B cell (primary cell): ENCODE data around the gene LRRC7. TPM values are rescaled to one million over a fixed set of nuclear protein-coding genes. Genes with fewer than 3 reads are reported as not detected.

Experiments used
- ATAC-seq: fragments of 200-7000 bp; cut with Tn5 transposase; one replicate; pipeline ENCODE4 v1.10.0; 2021; ENCODE audit warnings: low read depth, mild to moderate bottlenecking, moderate number of reproducible peaks, moderate library complexity
- CTCF ChIA-PET: fragments of 350-600 bp; sonication (Branson Sonifier 250); formaldehyde crosslinking; loops from one replicate; lab custom pipeline; 2021; ENCODE audit warnings: antibody characterized with exemption, inconsistent platforms; lab: Charles Lee
- POLR2A ChIA-PET: fragments of 350-600 bp; sonication (Branson Sonifier 250); formaldehyde crosslinking; loops from one replicate; lab custom pipeline; 2021; ENCODE audit warnings: antibody characterized with exemption; lab: Charles Lee
- DNase-seq: peaks from one replicate; pipeline ENCODE4 v3.0.0; 2013
- H2AFZ ChIP-seq: 2 replicates; pipeline ENCODE4 v1.6.1; 2012; ENCODE audit warnings: mild to moderate bottlenecking, low read depth, low read length; ENCODE audit not compliant: insufficient read depth, poor library complexity, severe bottlenecking
- H3K27ac ChIP-seq, 2 donors: 1 replicate in 1 of 2; 2 replicates in 1 of 2; pipeline ENCODE4 v1.5.1; 2012 to 2013; ENCODE audit warnings: low read length in 2 of 2, mild to moderate bottlenecking in 2 of 2, moderate library complexity in 1 of 2
- H3K27me3 ChIP-seq, 4 experiments: fragments of 200-600 bp in 1 of 4; sonication (generic) in 1 of 4; replicated peaks in 1 of 4; 1 replicate in 2 of 4; 2 replicates in 2 of 4; pipeline versions ENCODE4 v1.6.1 to v1.7.0; 2013 to 2016; ENCODE audit warnings: low read length in 3 of 4, mild to moderate bottlenecking in 2 of 4, mixed read lengths in 1 of 4, moderate library complexity in 1 of 4; ENCODE audit not compliant: insufficient read depth in 4 of 4, control insufficient read depth in 3 of 4; ENCODE audit errors: control extremely low read depth in 1 of 4
- H3K36me3 ChIP-seq, 2 experiments: replicated peaks in 1 of 2; 1 replicate in 1 of 2; 2 replicates in 1 of 2; pipeline versions ENCODE4 v1.6.1 to v1.7.1; 2013; ENCODE audit warnings: low read length in 1 of 2; ENCODE audit not compliant: insufficient read depth in 2 of 2, control insufficient read depth in 1 of 2; ENCODE audit errors: control extremely low read depth in 1 of 2, extremely low read depth in 1 of 2
- H3K4me1 ChIP-seq, 2 donors: fragments of 200-600 bp in 1 of 2; sonication (generic) in 1 of 2; 1 replicate in 1 of 2; 2 replicates in 1 of 2; pipeline versions ENCODE4 v1.5.1 to v1.6.1; 2013 to 2017; ENCODE audit warnings: low read length in 2 of 2; ENCODE audit not compliant: control insufficient read depth in 2 of 2, insufficient read depth in 2 of 2
- H3K4me2 ChIP-seq: replicated peaks from 2 replicates; pipeline ENCODE3; 2012; ENCODE audit warnings: mild to moderate bottlenecking, low read depth, low read length; ENCODE audit not compliant: poor library complexity, severe bottlenecking
- H3K4me3 ChIP-seq, 5 experiments: fragments of 200-600 bp in 1 of 5; sonication (generic) in 1 of 5; 1 replicate in 3 of 5; 2 replicates in 2 of 5; pipeline versions ENCODE4 v1.5.1 to v1.7.0; 2011 to 2016; ENCODE audit warnings: low read length in 4 of 5, mild to moderate bottlenecking in 4 of 5, low read depth in 2 of 5, control low read depth in 1 of 5, moderate library complexity in 1 of 5; ENCODE audit not compliant: insufficient read depth in 1 of 5; ENCODE audit errors: control extremely low read depth in 1 of 5, extremely low read depth in 1 of 5
- H3K79me2 ChIP-seq: fragments of 200-600 bp; sonication (generic); one replicate; pipeline ENCODE4 v1.6.0; 2016; ENCODE audit warnings: low read length; ENCODE audit not compliant: control insufficient read depth, insufficient read depth
- H3K9ac ChIP-seq: fragments of 200-600 bp; sonication (generic); 2 replicates; pipeline ENCODE4 v1.6.1; 2017; ENCODE audit warnings: mild to moderate bottlenecking, low read length, moderate library complexity
- H3K9me3 ChIP-seq, 3 donors: one replicate each; pipeline versions ENCODE4 v1.6.1 to v1.7.1; 2013; ENCODE audit warnings: low read length in 2 of 3; ENCODE audit not compliant: control insufficient read depth in 2 of 3, insufficient read depth in 1 of 3; ENCODE audit errors: control extremely low read depth in 1 of 3
- H4K20me1 ChIP-seq: 2 replicates; pipeline ENCODE4 v1.6.0; 2012; ENCODE audit warnings: mild to moderate bottlenecking, low read length; ENCODE audit not compliant: insufficient read depth, control insufficient read depth, poor library complexity, severe bottlenecking
- H3K27ac Mint-ChIP-seq: one replicate; pipeline ENCODE4 v1.8.0; 2021; ENCODE audit warnings: mixed read lengths
- H3K27me3 Mint-ChIP-seq: one replicate; pipeline ENCODE4 v1.8.0; 2021; ENCODE audit warnings: mixed read lengths
- H3K4me1 Mint-ChIP-seq: one replicate; pipeline ENCODE4 v1.8.0; 2021; ENCODE audit warnings: mixed read lengths
- H3K4me3 Mint-ChIP-seq: one replicate; pipeline ENCODE4 v1.8.0; 2021; ENCODE audit warnings: mixed read lengths
- H3K9me3 Mint-ChIP-seq: one replicate; pipeline ENCODE4 v1.8.0; 2022; ENCODE audit warnings: mixed read lengths; ENCODE audit not compliant: insufficient read depth
- CTCF ChIP-seq: fragments of 200-600 bp; IDR thresholded peaks from one replicate; pipeline ENCODE4 v1.8.0; 2022; ENCODE audit warnings: antibody characterized with exemption, mild to moderate bottlenecking
- EZH2 ChIP-seq: IDR thresholded peaks from 2 replicates; pipeline ENCODE4 v1.6.1; 2012; ENCODE audit warnings: borderline replicate concordance, low read depth, mild to moderate bottlenecking, moderate library complexity, low read length; ENCODE audit not compliant: insufficient read depth, poor library complexity, severe bottlenecking
- WGBS: methylation state at CpG from one replicate; pipeline ENCODE4 v1.1.5; 2013; ENCODE audit warnings: missing lambda C conversion rate; ENCODE audit not compliant: insufficient coverage; 5-methylcytosine and 5-hydroxymethylcytosine counted together
- intact Hi-C: fragments of 100-400 bp; cut with micrococcal nuclease; formaldehyde crosslinking; loops from one replicate; pipeline ENCODE4 v1.10.0; 2022
- polyA plus RNA-seq: library from polyadenylated mRNA; depleted of rRNA; stranded (reverse); fragments of >200 nt; gene quantifications from 2 replicates; pipeline ENCODE4 v1.2.3, GENCODE V29; 2012
- total RNA-seq, 2 donors: library from RNA; stranded (reverse); fragments of 120-200 nt in 1 of 2; gene quantifications; 1 replicate in 1 of 2; 2 replicates in 1 of 2; pipeline versions ENCODE4 v1.2.3 to v1.2.4, GENCODE V29; 2013 to 2022

Gene LRRC7
- total and polyA plus RNA-seq, 2 donors (not counting 1 experiment from before 2014, with no cell fraction given): not detected

- WGBS: no CpG with 5 or more reads among the region's 2 CpGs
- no peak for ATAC-seq
- Mint-ChIP-seq H3K4me1 (no peaks in the 10 kb centered on the region), H3K27ac (no peak overlapping the region), H3K4me3 (no peak overlapping the region), H3K9me3 (no peaks in the 10 kb centered on the region), H3K27me3 (no peaks in the 10 kb centered on the region)
- no peak overlapping the region for H3K4me2 ChIP-seq
- H3K9me3 ChIP-seq: no peaks in the 10 kb centered on the region
- TF ChIP-seq EZH2 (no peak), CTCF (no peak)
- DNase-seq: no peak
- no peak overlapping the region for H2AFZ ChIP-seq
- no peaks in the 10 kb centered on the region for H3K79me2 ChIP-seq
- intact Hi-C loops: no loop called here
- H4K20me1 ChIP-seq: no peaks in the 10 kb centered on the region
- H3K4me3 ChIP-seq: no peak overlapping the region
- no peak overlapping the region for H3K27ac ChIP-seq
- H3K27me3 ChIP-seq: no peaks in the 10 kb centered on the region
- H3K4me1 ChIP-seq: no peaks in the 10 kb centered on the region
- no peak overlapping the region for H3K9ac ChIP-seq
- POLR2A ChIA-PET: no interaction called here
- no peaks in the 10 kb centered on the region for H3K36me3 ChIP-seq
- CTCF ChIA-PET: no interaction called here
These were observed 17.9 kb downstream of the LRRC7 start for GRCh38 chr1:69585666-69586065.

GRCh38 chr1:69587391-69587790, 19.7 kb downstream of the LRRC7 start:
- H3K36me3 ChIP-seq: no peaks in the 10 kb centered on the region
- H3K9me3 ChIP-seq: no peaks in the 10 kb centered on the region
- Mint-ChIP-seq H3K4me3 (no peak overlapping the region), H3K27me3 (no peaks in the 10 kb centered on the region), H3K4me1 (no peaks in the 10 kb centered on the region), H3K9me3 (no peaks in the 10 kb centered on the region), H3K27ac (no peak overlapping the region)
- H3K79me2 ChIP-seq: no peaks in the 10 kb centered on the region
- no peak overlapping the region for H3K4me3 ChIP-seq
- ATAC-seq: no peak
- CTCF ChIA-PET: no interaction called here
- 80% methylated on average over 3 of the region's 5 CpGs for WGBS
- POLR2A ChIA-PET: no interaction called here
- no peak for TF ChIP-seq EZH2
- no peak for TF ChIP-seq CTCF
- H3K27ac ChIP-seq: no peak overlapping the region
- H4K20me1 ChIP-seq: no peaks in the 10 kb centered on the region
- DNase-seq: no peak
- H2AFZ ChIP-seq: no peak overlapping the region
- H3K4me2 ChIP-seq: no peak overlapping the region
- H3K4me1 ChIP-seq: no peaks in the 10 kb centered on the region
- H3K27me3 ChIP-seq: no peaks in the 10 kb centered on the region
- intact Hi-C loops: no loop called here
- H3K9ac ChIP-seq: no peak overlapping the region
